Lower leg skin (tissue), 3 donors: ENCODE data around the gene BCAR1.

Experiments used
- CTCF ChIP-seq, 3 donors: fragments of 450-650 bp; IDR thresholded peaks; one replicate each; pipeline ENCODE4 v1.5.1; 2016; ENCODE audit warnings: antibody characterized with exemption in 3 of 3, mild to moderate bottlenecking in 3 of 3, moderate library complexity in 2 of 3
- POLR2A ChIP-seq, 2 donors: fragments of 450-650 bp; IDR thresholded peaks; one replicate each; pipeline ENCODE4 v1.6.1; 2016 to 2017; ENCODE audit warnings: antibody characterized with exemption in 2 of 2, mild to moderate bottlenecking in 1 of 2, moderate library complexity in 1 of 2

DNA sequence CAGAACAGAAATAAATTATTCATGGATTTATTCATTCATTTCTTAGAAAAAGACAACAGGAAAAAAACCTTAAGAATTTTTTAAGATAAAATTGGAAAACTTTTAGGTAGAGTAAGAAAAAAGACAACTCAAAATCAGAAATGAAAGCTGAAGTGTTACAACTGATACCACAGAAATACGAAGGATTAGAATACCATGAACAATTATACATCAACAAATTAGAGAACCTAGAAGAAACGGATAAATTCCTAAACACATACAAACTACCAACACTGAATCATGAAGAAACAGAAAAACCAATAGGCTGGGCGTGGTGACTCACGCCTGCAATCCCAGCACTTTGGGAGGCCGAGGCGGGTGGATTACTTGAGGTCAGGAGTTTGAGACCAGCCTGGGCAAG is 72.2 kb downstream of the BCAR1 start:
- TF ChIP-seq POLR2A (IDR thresholded peaks at IDR 0.05) = no peak
- no peak for TF ChIP-seq CTCF (IDR thresholded peaks at IDR 0.05)
